NOMO-1 treated with DMSO at 0.1 percent for 48 hours (cell line): ENCODE data around the gene SCN1A.

Source experiments
- DNase-seq: peaks from one replicate; lab custom pipeline; 2025; ENCODE audit not compliant: unreplicated experiment; lab: John Stamatoyannopoulos, UW

The SCN1A gene

DNA sequence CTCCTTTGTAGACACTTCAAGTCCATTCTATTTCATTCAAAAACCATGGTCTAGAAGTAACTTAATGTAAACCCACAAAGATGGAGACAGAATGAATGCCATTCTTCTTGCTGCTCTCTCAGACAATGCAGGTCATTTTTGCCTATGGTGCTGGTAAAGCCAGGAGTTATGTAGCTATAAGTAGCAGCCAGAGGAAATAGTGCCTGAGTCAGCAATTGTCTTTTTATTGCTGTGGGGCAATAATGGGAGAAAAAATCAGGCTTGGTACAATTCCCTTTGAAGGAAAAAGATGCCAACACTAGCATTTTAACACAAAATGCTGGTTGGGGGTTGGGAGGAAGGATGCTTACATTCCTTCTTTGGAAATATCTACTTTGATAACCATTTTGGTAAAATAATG lies 43.5 kb downstream of the SCN1A start:
- DNase-seq: no peak

DNA sequence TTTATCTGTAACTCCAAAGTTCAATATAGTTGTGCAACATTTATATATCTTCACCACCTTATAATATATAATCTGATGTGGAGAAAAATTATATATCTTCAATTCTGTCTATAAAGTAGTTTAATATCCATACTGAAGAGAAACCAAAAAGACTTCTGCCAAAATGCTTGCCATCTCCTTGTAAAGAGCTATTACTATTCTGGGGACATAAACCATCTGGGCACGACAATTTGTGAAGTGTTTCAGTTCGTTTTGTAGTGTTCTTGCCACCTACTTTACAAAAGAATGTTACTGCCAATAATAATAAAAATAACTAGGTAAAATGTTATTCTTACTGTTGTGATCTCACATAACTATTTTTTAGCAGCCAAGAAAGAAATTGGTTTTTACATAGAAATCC lies 45.1 kb downstream of the SCN1A start:
- no peak for DNase-seq

DNA sequence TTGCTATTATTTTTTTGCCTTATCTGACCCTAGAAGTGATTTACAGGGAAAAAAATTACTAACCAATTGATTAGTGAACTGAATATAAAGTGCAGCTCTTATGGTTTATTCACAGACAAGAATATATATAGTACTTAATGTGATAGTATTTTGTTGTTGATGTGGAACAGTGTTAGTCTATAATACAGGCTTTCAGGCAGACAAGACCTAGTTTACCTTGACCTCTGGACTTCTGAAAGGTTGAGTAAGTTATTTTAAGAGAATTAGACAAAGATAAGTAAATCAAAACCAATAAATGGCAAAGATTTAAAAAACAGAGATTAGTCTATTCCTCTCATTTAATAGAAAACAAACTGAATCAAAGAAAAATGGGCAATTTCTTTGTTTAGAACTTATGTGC lies 46.0 kb downstream of the SCN1A start:
- no peak for DNase-seq

DNA sequence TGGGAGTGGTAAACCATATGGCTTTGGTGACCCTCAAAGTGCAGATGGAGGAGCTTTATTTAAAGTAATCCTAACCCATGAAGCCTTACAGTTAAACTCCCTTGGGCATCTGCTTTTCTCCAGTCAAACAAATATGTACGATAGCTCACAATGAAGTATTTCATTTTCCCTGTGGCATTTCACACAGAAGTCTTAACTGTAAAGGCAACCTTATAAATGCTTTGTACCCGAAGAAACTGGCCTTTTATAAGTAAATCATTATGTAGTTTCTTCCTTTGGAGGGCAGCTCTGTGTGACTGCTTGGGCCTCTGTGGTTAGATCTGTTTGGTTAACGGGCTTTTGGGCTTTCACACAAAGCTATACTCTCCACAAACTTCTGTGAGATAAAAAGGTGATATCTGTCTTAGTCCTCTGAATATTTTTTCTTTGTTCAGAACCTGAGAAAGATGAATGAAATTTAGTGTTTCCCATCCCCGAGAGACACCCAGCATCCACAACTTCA lies 46.6 kb downstream of the SCN1A start:
- DNase-seq: no peak

DNA sequence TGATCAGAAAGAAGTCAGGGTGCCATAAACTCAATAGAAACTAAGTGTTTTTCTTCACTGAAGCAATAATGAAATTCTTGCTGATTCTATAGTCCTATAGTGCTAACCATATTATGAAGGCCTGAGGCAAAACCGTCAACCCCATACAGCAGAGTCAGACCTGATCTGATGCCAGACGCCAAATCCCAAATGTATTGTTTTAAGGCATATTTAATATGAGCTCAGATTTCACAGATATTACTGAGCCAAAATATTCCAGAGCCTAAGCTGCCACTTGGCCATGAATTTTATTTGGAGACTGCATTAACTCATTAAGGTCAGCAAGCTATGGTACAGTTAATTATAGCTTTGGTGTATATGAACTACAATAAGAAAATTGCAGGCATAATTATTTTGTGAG lies 53.4 kb downstream of the SCN1A start:
- no peak for DNase-seq

DNA sequence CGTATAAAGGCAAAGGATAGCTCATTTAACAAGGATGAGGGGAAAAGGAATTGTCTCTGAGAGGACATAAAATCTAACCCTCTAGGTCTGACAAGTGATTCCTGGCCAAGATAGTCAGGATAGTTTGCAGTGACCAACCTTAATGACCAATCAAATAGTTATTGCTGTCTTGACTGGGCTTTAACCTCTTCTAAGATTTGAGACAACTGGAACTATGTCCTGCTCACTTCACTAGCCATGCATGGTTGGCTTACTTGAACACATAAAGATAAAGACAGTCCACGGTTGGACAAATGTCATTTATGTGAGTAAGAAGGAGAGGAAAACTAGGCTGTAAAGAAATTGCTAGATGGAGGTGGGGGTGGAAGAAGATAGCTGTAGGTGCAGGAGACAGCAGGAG lies 53.8 kb downstream of the SCN1A start:
- DNase-seq: no peak

DNA sequence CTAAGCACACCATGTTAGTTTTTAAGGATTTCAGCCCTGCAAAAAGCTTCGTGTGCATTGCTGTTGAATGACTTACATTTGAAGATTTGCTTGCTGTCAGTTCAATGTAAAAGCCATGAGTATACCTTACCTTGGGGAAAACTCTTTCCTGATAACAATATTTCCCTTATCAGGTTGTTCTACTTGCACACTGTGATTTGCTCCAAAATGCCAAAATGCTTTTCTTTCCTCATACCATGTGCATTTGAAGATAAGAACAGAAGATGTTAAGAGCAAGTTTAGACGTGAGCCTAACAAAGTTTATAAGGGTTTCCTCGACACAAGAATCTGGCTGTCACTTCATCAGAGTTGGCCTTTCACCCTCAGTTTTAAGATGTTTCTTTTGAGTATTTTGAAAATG lies 57.6 kb downstream of the SCN1A start:
- DNase-seq: no peak

DNA sequence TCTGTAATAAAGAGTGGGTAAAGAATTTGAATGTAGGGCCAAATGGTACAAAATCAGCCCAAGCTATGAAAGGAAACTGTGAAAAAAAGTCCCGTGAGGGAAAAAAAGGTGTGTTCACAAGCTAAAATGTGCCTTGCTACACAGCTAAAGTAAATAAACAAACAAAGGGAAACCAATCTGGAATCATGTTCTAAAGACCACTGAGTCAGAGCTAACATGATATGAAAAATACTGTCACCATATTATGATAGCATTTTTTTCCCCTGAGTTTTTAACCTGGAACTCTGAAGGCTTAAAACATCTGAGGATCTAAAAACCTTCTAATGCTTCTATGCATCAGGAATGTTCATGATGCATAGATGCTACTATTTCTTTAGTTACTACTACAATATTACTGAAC lies 58.8 kb downstream of the SCN1A start:
- no peak for DNase-seq

DNA sequence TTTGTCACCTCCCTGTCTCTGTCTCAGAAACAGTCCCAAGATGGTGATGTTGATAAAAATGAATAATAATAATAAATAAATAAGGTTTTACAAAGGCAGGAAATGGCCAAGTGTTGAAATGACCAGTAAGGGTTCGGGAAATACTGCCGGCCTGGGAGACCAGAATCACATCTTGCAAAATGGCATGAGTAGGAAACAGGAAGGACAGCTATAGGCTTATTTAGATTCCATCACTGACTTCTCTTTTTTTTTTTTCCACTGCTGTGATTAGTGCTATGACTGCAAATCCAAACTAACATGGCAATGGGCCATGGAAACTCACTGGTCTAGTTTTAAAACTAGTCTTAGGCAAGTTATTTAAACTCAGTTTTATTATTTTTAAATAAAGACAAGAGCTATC lies 60.6 kb downstream of the SCN1A start:
- peak; percentile 28 for DNase-seq

DNA sequence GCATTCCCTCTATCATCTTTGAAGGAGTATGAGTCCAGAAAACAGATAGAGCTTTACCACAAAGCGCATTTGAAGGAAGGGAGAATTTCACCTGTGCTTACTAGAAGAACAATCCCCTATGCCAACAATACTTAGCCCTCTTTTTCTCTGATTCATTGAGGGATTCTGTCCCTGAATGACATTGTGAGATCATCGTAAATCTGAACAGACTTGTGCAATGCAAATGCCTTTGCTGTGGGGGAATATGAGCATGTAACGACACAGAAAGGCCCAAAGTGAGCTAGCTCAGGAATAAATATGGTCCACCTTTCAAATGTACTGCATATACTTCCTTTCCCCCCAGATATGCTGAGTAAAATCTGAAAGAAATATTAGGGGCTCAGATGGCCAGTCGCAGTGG lies 67.6 kb downstream of the SCN1A start:
- no peak for DNase-seq

DNA sequence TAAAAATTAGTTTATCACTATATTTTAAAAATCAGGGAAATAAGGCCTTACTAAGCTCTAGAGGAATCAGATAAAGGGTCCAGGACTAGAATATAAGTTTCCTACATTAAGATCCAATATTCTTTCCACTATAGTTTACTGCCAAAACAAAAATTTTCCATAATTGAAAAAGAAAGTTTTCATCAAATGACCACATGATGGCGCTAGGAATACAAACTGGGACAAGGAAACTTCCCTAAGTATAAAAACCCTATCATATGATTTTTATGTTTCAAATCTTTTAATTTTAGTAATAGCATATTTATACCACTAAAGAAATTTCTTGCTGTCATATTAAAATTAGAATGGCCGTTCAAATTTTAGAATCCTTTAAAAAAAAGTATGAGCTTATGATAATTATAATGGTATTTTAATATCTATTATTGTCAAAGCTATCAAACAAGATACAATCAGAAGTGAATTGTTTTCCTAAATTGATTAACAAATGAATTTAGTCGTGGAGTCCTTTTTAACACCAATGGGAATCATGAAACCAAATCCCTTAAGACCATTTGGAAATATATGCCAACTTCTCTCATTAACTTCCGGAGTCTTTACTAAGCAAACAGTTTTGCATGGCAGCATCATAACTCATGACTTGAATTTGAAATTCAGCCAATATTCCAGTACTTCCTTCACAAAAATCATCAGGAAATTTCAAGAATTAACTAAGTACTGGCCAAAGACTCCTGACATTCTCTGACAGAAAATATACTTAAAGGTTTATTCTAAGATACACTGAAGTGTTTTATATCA lies 70.3 kb downstream of the SCN1A start:
- DNase-seq: peak; percentile 14

DNA sequence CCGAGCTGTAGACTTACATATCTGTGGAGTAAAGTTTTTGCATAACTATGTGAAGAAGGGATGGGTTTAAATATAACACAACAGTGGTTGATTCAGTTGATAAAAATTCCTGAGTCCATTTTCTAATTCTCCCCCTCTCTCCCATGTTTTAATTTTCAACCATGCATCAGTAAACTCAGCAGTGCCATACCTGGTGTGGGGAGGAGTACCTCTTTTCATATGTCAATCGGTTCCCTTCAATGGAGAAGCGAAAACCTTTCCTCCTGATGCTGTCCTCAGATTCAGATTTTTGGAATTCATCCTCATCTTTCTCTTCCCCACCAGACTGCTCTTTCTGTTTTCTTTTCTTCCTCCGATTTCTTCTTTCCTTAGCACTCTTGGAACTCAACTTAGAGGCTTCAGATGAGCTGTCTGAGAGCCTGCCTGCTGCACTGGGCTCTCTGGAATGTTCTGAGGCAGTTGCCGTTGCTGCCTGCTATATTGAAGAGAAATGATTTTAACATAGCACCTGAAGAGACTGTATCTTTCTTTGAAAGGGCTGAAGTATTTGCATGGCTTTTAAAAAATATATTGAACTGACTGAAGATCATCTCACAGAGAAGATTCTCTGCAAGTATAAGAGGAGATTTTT lies 82.9 kb downstream of the SCN1A start:
- DNase-seq: no peak

DNA sequence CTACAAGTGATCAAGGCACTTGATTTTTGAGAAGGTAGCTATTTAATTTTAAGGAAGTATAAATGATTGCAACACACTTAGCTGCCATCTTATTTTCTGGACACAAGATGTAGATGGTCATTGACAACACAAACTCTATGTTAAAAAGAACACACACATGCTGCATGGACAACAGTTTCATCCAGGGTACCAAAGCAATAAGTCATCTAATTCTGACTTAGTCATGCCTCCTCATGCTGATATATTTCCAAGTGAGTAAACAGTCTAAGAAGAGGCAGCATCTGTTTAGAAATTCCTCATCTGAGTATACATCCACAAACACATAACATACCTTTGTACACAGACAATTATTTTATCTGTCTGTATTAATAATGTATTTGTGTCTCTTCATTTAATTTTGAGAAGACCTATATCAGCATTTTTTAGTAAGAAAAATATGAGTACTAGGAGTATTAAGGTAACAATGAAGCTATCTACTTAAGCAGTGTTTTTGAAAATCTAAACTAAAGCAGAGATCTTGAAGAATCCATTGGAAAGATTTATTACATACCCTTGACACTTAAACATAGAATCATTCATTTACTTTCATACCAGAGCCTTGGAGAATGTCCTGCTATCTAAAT lies 84.9 kb downstream of the SCN1A start:
- no peak for DNase-seq

DNA sequence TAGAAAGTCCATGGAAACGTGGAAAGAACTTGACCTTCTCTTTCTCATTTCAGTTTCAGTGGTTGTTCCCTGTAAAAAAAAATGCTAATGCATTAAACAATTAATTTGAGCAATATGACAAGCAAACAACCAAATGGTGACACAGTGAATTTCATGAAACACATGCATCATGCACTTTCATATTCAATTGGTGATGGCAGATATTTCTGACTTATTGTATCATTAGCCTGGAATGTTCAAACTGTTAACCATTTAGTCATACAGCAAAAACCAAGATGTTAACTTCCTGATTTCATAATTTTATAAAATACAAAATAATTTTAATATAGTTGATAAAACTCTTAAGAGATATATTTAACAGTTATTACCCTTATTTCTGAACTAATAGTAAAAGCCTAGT lies 85.5 kb downstream of the SCN1A start:
- DNase-seq: no peak

DNA sequence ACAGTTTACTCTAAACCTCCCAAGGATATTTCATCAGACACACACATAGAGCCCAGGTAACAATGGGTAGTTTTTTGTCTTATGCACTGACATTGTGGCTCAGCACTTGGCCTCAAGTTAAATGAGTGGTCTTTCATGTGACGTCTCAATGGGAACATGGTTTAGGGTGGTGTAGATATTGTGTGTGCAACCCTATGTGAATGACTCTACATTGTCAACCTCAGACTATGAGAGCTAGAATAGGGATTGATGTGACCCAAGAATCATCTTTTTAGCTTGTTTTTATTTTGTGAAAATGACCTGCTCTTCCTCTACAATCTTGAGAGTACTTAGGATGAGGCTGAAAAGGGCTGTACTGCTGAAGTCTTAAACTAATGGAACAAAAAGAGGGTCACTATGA lies 86.2 kb downstream of the SCN1A start:
- DNase-seq: no peak

DNA sequence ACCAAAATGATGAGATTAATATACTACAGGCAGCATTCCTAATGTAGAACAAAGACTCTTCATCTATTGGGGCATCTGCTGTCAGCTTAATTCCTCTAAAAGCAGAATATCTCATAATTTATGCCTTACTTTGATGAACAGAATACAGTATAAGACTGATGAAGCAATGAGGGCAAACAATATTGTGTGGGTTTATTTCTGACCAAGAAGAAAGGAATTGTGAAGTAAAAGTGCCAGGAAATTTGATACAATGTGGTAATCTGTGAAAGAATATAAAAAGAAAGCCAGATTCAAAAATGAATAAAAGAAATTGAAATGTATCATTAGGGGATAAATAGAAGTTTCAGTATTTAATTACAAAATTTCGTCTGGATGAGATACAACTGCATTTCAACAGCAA lies 95.5 kb downstream of the SCN1A start:
- DNase-seq: no peak

DNA sequence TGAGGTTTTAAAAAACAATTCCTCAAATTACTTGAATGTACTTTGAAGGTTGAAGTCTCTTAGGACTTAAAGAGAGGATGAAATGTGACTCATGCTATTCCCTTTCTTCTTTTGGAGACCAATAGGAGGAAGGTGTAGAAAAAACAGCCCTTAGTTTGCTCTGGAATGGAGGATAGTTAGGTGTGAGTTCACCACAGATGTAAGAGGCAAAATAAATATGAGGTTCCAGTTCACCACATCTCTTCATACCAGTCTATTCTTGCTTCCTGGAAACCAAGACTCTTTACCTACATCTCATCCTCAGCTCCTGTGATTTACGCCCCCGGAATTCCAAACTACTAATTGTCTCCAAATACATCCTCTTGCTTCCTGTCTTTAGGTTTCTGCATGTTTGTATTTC lies 96.8 kb downstream of the SCN1A start:
- no peak for DNase-seq

DNA sequence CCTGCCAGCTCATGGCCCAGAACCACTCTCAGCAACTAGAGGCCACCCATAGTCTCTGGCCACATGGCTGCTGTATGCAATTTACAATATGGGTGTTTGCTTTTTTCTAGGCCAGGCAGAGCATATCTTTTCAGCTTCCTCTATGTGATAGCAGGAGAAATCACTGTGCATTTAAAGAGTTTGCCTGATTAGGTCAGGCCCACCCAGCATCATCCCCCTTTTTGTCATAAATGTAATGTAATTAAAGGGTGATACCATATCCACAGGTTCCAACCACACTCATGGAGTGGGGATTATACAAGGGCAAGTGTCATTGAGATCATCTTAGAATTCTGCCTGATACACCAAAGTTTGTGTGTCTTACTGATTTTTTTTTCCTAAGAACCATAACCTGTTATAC lies 102.5 kb downstream of the SCN1A start:
- no peak for DNase-seq

DNA sequence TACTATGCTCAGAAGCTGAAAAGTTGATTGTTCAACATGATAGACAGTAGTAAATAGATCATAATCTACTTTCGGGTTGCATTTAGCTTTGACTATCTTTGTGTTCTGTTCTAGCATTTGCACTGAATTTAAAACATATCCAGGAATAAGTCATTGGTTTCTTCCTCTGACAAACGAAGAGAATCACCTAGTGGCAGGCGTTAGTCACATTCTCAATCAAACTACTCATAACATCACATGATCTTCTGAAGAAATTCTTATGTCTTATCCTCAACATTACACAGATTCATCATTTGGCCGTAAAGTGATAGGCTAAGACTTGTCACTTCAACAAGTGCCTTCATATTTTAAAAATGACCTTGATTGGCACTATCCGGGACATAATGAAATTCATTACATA lies 110.6 kb downstream of the SCN1A start:
- no peak for DNase-seq

DNA sequence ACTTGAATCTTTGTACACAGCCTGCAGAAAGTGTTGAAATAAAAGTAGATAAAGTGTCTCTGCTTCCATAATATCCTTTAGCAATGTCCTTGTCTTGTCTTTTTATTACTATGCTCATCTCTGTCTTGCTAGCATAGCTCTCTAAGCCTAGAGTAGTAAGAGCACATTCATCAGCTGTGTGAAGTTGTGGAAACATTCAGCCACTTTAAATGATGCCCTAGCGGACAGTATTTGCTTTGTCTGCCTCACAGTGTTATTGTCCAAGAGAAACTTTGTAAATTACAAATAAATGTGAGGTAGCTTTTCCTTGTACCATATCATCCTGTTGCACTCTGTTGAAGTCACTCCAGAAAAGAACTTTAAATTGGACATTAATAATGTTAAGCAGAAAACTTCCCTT lies 113.9 kb downstream of the SCN1A start:
- no peak for DNase-seq

DNA sequence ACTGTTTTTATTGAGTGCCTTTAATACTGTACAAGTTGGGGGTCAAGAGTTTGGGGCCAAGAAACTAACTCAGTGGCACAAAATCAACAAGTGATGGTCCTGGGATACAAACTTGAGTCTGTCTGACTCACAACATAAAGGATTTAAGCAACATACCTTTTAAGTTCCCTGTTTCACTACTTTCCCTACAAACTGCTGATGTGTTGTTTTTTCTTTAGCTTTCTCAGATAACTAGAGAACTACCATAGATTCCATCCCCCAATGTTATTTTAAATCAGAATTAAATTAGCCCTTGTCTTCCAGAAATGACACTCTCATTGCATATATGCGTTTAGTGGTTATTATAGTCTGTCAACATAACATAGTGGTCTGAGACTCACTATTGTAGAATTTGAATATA lies 116.2 kb downstream of the SCN1A start:
- DNase-seq: no peak

DNA sequence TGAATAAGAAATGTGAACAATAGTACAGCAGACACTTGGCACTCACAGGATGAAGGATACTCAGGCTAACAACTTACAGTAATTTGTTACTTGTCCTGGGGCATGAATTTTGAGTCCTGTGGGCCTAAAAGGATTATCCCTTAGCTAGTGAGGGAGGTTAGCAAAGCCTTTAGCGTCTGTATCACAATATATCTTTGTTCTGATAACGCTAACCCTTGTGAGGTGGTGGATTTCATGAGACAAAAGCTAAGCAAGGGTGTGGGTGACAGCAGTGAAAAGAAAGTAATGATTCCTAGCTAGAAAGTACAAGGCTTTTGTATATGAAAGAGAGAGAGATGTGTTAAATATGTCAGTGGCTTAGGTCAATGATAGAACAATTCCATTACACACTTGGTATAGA lies 127.4 kb downstream of the SCN1A start:
- DNase-seq: no peak
